HG03175 (cell line): ENCODE measurements around the gene FBXW10B.
"Not testable (repeated sequence)": the region's sequence is repeated elsewhere in the genome, so short reads cannot be mapped to it uniquely, and the experiment has no call there.

ENCODE experiments used
- ATAC-seq: cut with Tn5 transposase; IDR thresholded peaks from one replicate; pipeline ENCODE4 v1.9.1; 2021; ENCODE audit warnings: mild to moderate bottlenecking, moderate library complexity; ENCODE audit not compliant: unreplicated experiment

The FBXW10B gene

GRCh38 chr17:15619331-15620058 lies at the start of gene FBXW10B:
TSS of gene FBXW10B (minus strand) at chr17:15619704. CDS start at chr17:15619512, 192 bp downstream.
- ATAC-seq, result not testable (repeated sequence)

- no peak for ATAC-seq
These were observed 44.2 kb upstream of the FBXW10B start for GRCh38 chr17:15663691-15664090.

- ATAC-seq, result no peak
These were observed 43.7 kb upstream of the FBXW10B start for GRCh38 chr17:15663176-15663575.

- ATAC-seq, result no peak
These were observed 43.2 kb upstream of the FBXW10B start for GRCh38 chr17:15662681-15663080.

GRCh38 chr17:15660077-15660476 lies 40.6 kb upstream of the FBXW10B start:
- ATAC-seq, result no peak

- ATAC-seq, result no peak
These were observed 40.2 kb upstream of the FBXW10B start for GRCh38 chr17:15659663-15660062.

GRCh38 chr17:15659236-15659635 lies 39.7 kb upstream of the FBXW10B start:
- ATAC-seq, result no peak

- no peak for ATAC-seq
These were observed 38.8 kb upstream of the FBXW10B start for GRCh38 chr17:15658296-15658695.

- ATAC-seq, result no peak
These were observed 38.4 kb upstream of the FBXW10B start for GRCh38 chr17:15657868-15658267.

- ATAC-seq, result no peak
These were observed 35.5 kb upstream of the FBXW10B start for GRCh38 chr17:15654886-15655561.

- ATAC-seq, result not testable (repeated sequence)
These were observed 34.9 kb upstream of the FBXW10B start for GRCh38 chr17:15654401-15654800.

- ATAC-seq, result no peak
These were observed 33.5 kb upstream of the FBXW10B start for GRCh38 chr17:15652960-15653359.

- peak; percentile 77 for ATAC-seq
These were observed 32.1 kb upstream of the FBXW10B start for GRCh38 chr17:15651583-15652110.

GRCh38 chr17:15650741-15651582 lies 31.5 kb upstream of the FBXW10B start:
- no peak for ATAC-seq

- no peak for ATAC-seq
These were observed 30.4 kb upstream of the FBXW10B start for GRCh38 chr17:15649861-15650421.

- no peak for ATAC-seq
These were observed 28.9 kb upstream of the FBXW10B start for GRCh38 chr17:15648386-15648785.

- not testable (repeated sequence) for ATAC-seq
These were observed 26.4 kb upstream of the FBXW10B start for GRCh38 chr17:15645942-15646312.

GRCh38 chr17:15645099-15645941 lies 25.8 kb upstream of the FBXW10B start:
- ATAC-seq, result not testable (repeated sequence)

GRCh38 chr17:15642505-15643251 lies 23.2 kb upstream of the FBXW10B start:
- not testable (repeated sequence) for ATAC-seq
